Astrocyte of the cerebellum (primary cell): ENCODE data around the gene C12orf43.

ENCODE experiments used
- DNase-seq: peaks from one replicate; pipeline ENCODE4 v3.0.0-alpha.2; 2011; ENCODE audit warnings: low read depth
- H3K4me3 ChIP-seq: 2 replicates; pipeline ENCODE4 v1.5.1; 2011; ENCODE audit warnings: mild to moderate bottlenecking, low read depth, low read length, moderate library complexity
- in situ Hi-C: cut with HindIII; loops from 2 replicates; pipeline ENCODE4 v1.10.0; 2017; ENCODE audit warnings: low sequenced_read_pairs
- TF ChIP-seq, protein P1 (sequence below): IDR thresholded peaks from 2 replicates; pipeline ENCODE4 v1.5.1; 2012; ENCODE audit warnings: low read length, low read depth, moderate library complexity, mild to moderate bottlenecking; ENCODE audit errors: missing control alignments

The C12orf43 gene

DNA sequence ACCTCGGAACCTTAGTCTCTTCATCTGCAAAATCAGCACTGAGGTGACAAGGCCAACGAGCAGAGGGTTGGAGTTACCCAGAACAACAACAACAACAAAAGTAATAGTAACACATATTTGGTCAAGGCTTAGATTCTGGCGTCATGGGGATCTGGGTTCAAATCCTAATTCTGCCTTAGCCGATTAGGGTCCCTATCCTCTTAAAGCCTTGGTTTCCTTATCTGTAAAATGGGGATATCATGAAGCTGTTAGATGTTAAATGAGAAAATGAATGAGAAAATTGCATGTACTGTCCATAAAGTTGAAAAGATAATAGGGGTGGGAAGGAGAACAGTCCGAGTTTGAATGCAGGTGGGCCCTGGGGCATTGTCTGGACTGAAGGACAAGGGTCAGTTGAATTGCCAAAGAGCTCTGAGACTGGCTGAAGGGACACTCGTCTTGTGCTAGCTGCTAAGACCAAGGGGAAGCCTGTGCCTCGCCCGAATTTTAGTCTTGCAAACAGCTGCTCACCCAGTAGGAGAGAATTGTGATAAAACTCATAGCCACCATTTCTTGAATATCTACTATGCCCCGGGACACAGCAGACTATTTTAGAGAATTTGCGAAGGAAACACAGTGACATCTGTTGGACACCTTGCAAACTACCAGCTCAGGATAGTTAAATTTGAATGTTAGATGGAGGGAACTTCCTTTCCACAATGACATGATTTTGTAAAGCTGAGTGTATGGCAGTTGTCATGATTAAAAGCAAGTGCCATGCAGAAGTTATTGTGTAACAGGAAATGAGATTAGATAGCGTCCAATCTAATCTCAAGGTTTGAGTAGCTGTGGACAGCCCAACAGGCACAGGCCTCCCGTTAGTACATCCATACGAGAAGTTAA, 44.7 kb downstream of the C12orf43 start:
- in situ Hi-C loops = no loop called here
- TF ChIP-seq, protein P1, sequence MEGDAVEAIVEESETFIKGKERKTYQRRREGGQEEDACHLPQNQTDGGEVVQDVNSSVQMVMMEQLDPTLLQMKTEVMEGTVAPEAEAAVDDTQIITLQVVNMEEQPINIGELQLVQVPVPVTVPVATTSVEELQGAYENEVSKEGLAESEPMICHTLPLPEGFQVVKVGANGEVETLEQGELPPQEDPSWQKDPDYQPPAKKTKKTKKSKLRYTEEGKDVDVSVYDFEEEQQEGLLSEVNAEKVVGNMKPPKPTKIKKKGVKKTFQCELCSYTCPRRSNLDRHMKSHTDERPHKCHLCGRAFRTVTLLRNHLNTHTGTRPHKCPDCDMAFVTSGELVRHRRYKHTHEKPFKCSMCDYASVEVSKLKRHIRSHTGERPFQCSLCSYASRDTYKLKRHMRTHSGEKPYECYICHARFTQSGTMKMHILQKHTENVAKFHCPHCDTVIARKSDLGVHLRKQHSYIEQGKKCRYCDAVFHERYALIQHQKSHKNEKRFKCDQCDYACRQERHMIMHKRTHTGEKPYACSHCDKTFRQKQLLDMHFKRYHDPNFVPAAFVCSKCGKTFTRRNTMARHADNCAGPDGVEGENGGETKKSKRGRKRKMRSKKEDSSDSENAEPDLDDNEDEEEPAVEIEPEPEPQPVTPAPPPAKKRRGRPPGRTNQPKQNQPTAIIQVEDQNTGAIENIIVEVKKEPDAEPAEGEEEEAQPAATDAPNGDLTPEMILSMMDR = peak; percentile 75
- peak; percentile 40 for DNase-seq

GRCh38 chr12:120970310-120970709, 46.0 kb downstream of the C12orf43 start:
- DNase-seq = no peak
- TF ChIP-seq, protein P1 = no peak
- in situ Hi-C loops = no loop called here
- H3K4me3 ChIP-seq = no peak overlapping the region

More for the DNA sequence above, 44.7 kb downstream of the C12orf43 start:
- H3K4me3 ChIP-seq = no peak overlapping the region

- H3K4me3 ChIP-seq = no peak overlapping the region
- in situ Hi-C loops = no loop called here
- DNase-seq = no peak
These were observed 50.7 kb downstream of the C12orf43 start for GRCh38 chr12:120965534-120966091.

DNA sequence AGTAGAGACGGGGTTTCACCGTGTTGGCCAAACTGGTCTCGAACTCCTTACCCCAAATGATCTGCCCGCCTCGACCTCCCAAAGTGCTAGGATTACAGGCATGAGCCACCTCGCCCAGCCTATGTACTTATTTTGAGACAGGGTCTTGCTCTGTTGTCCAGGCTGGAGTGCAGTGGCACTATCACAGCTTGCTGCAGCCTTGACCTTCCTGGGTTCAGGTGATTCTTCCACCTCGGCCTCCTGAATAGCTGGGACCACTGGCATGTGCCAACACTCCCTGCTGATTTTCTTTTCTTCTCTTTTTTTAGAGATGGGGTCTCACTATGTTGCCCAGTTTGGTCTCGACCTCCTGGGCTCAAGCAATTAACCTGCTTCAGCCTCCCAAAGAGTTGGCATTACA, 52.0 kb downstream of the C12orf43 start:
- TF ChIP-seq, protein P1 = no peak
- no peak for DNase-seq
- in situ Hi-C loops = no loop called here
- H3K4me3 ChIP-seq = no peak overlapping the region

More at GRCh38 chr12:120965534-120966091, 50.7 kb downstream of the C12orf43 start:
- TF ChIP-seq, protein P1 = no peak

- TF ChIP-seq, protein P1 = no peak
- no peak overlapping the region for H3K4me3 ChIP-seq
- no peak for DNase-seq
- in situ Hi-C loops = no loop called here
These were observed 53.7 kb downstream of the C12orf43 start for GRCh38 chr12:120962532-120963020.

GRCh38 chr12:120961604-120962531, 54.4 kb downstream of the C12orf43 start:
- TF ChIP-seq, protein P1 = no peak
- in situ Hi-C loops = no loop called here

More at GRCh38 chr12:120961604-120962531, 54.4 kb downstream of the C12orf43 start:
- DNase-seq = no peak
- H3K4me3 ChIP-seq = no peak overlapping the region
